Ishikawa (cell line): Measurements from ENCODE around the gene CD200R1L.

Source experiments
- EP300 ChIP-seq: IDR thresholded peaks from 2 replicates; pipeline ENCODE4 v1.6.1; 2012; ENCODE audit warnings: borderline replicate concordance
- TAF1 ChIP-seq: IDR thresholded peaks from 2 replicates; pipeline ENCODE4 v1.6.1; 2012; ENCODE audit warnings: low read depth, mild to moderate bottlenecking
- TCF12 ChIP-seq: IDR thresholded peaks from 2 replicates; pipeline ENCODE4 v1.6.1; 2012; ENCODE audit warnings: low read depth
- YY1 ChIP-seq: IDR thresholded peaks from 2 replicates; pipeline ENCODE4 v1.6.1; 2012; ENCODE audit warnings: low read depth
- TF ChIP-seq, protein P1 (sequence below): IDR thresholded peaks from 2 replicates; pipeline ENCODE4 v1.6.1; 2012

DNA sequence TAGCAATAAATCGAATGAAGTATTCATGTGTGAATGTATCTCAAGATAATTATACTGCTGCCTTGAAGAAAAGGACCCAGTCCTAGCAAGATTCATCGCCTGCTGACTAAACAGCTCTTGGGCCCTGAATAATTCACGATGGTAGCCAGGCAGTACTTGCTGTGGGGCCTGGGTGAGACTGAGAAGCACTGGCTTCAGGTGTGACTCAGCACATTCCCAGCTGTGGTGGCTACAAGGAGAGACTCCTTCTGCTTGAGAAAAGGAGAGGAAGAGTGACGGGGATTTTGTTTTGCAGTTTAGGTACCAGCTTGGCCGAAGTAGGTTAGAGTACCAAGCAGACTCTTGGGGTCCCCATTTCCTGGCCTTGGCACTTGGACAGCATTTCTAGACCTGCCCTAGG, 47.6 kb upstream of the CD200R1L start:
- no peak for TF ChIP-seq TAF1
- TF ChIP-seq, protein P1, sequence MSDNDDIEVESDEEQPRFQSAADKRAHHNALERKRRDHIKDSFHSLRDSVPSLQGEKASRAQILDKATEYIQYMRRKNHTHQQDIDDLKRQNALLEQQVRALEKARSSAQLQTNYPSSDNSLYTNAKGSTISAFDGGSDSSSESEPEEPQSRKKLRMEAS = no peak
- TF ChIP-seq YY1 = no peak
- no peak for TF ChIP-seq TCF12
- TF ChIP-seq EP300 = no peak
